Stomach (tissue), 4 donors: ENCODE results near the gene SIM2.

Source experiments
- CTCF ChIP-seq, 7 experiments: fragments of 450-650 bp in 4 of 7; fragments of 200-600 bp in 3 of 7; sonication (generic) in 3 of 7; IDR thresholded peaks; one replicate each; pipeline ENCODE4 v1.5.1; 2016 to 2019; ENCODE audit warnings: antibody characterized with exemption in 7 of 7, control low read depth in 2 of 7, mild to moderate bottlenecking in 1 of 7
- EP300 ChIP-seq: sonication (generic); formaldehyde crosslinking; IDR thresholded peaks from one replicate; pipeline ENCODE4 v1.6.1; 2017; ENCODE audit warnings: antibody characterized with exemption
- POLR2A ChIP-seq, 4 donors: fragments of 450-650 bp; IDR thresholded peaks; one replicate each; pipeline ENCODE4 v1.6.1; 2016; ENCODE audit warnings: antibody characterized with exemption in 4 of 4, control low read depth in 2 of 4, mild to moderate bottlenecking in 1 of 4, moderate library complexity in 1 of 4

- TF ChIP-seq EP300 (no peak), POLR2A (IDR thresholded peaks at IDR 0.05) (no peak), CTCF (IDR thresholded peaks at IDR 0.05) (no peak)
Observed at GRCh38 chr21:36767096-36767495, 68.2 kb downstream of the SIM2 start.
